IMR-90 (cell line): Measurements from ENCODE around the gene UNC13B.

Experiments
- CEBPB ChIP-seq: IDR thresholded peaks from 2 replicates; pipeline ENCODE4 v1.6.1; 2012; ENCODE audit warnings: low read depth, low read length, improper control_type of control experiment
- CTCF ChIP-seq: conservative IDR thresholded peaks from 2 replicates; pipeline ENCODE4 v1.5.1; 2012; ENCODE audit warnings: mild to moderate bottlenecking, low read depth, low read length, improper control_type of control experiment
- ELK1 ChIP-seq: fragments of 150-350 bp; IDR thresholded peaks from 2 replicates; pipeline ENCODE4 v1.6.1; 2016; ENCODE audit warnings: low read depth, mild to moderate bottlenecking, low read length, moderate library complexity, borderline replicate concordance
- MXI1 ChIP-seq: IDR thresholded peaks from 2 replicates; pipeline ENCODE4 v1.6.1; 2012; ENCODE audit warnings: low read depth, mild to moderate bottlenecking, low read length, moderate library complexity, borderline replicate concordance
- RFX5 ChIP-seq: IDR thresholded peaks from 2 replicates; pipeline ENCODE4 v1.8.0; 2012; ENCODE audit warnings: low read depth, mild to moderate bottlenecking, low read length, moderate library complexity
- SMC3 ChIP-seq: fragments of 150-350 bp; IDR thresholded peaks from 2 replicates; pipeline ENCODE4 v1.6.1; 2016; ENCODE audit warnings: low read depth, mild to moderate bottlenecking, antibody characterized with exemption, low read length, moderate library complexity
- USF2 ChIP-seq: fragments of 150-350 bp; IDR thresholded peaks from 2 replicates; pipeline ENCODE4 v1.6.1; 2017; ENCODE audit warnings: mild to moderate bottlenecking, antibody characterized with exemption, low read length, low read depth

- no peak for TF ChIP-seq CTCF
- no peak for TF ChIP-seq ELK1
- TF ChIP-seq SMC3: no peak
- TF ChIP-seq USF2: no peak
- TF ChIP-seq RFX5: no peak
- TF ChIP-seq MXI1: no peak
- no peak for TF ChIP-seq CEBPB
Measured at GRCh38 chr9:35280399-35280798, 118.6 kb downstream of the UNC13B start.
